Adrenal gland (tissue), 12 donors: Measurements from ENCODE around the gene SLAMF9. TPM values are rescaled to one million over a fixed set of nuclear protein-coding genes. Genes with fewer than 3 reads are reported as not detected.

ENCODE experiments used
- DNase-seq, 7 donors: peaks; one replicate each; pipeline ENCODE4 v3.0.0-alpha.2; 2019 to 2020
- H3K27ac ChIP-seq, 5 donors: fragments of 200-600 bp; sonication (generic) in 4 of 5; 1 replicate in 3 of 5; 2 replicates in 2 of 5; pipeline versions ENCODE4 v1.5.1 to v1.8.0; 2016 to 2020; ENCODE audit warnings: mild to moderate bottlenecking in 1 of 5
- H3K27me3 ChIP-seq: fragments of 200-600 bp; 2 replicates; pipeline ENCODE4 v1.8.0; 2021
- H3K36me3 ChIP-seq, 2 donors: fragments of 200-600 bp; replicated peaks in 1 of 2; 1 replicate in 1 of 2; 2 replicates in 1 of 2; pipeline versions ENCODE4 v1.5.1 to v1.8.0; 2018 to 2022
- H3K4me1 ChIP-seq, 2 donors: fragments of 200-600 bp; replicated peaks in 1 of 2; 1 replicate in 1 of 2; 2 replicates in 1 of 2; pipeline versions ENCODE4 v1.5.1 to v1.8.0; 2018 to 2021
- H3K4me3 ChIP-seq, 4 donors: fragments of 200-600 bp; sonication (generic) in 3 of 4; one replicate each; pipeline ENCODE4 v1.5.1; 2016 to 2018
- H3K9me3 ChIP-seq, 3 donors: fragments of 200-600 bp; sonication (generic) in 1 of 3; replicated peaks in 1 of 3; 1 replicate in 2 of 3; 2 replicates in 1 of 3; pipeline versions ENCODE4 v1.5.1 to v1.8.0; 2016 to 2021
- POLR2A ChIP-seq, 2 donors: fragments of 450-650 bp; IDR thresholded peaks; one replicate each; pipeline ENCODE4 v1.6.1; 2017; ENCODE audit warnings: antibody characterized with exemption in 2 of 2, mild to moderate bottlenecking in 2 of 2, moderate library complexity in 1 of 2
- WGBS, 4 donors: extraction: QIAGEN DNeasy Blood & Tissue Kit in 2 of 4; methylation state at CpG; one replicate each; pipeline versions ENCODE4 v1.1.5 to v1.1.7; 2013 to 2017; 5-methylcytosine and 5-hydroxymethylcytosine counted together
- intact Hi-C, 2 donors: fragments of 100-400 bp; cut with DNase I; formaldehyde crosslinking; loops; one replicate each; pipeline versions ENCODE4 v1.14.1 to v1.15.0; 2022 to 2023
- polyA plus RNA-seq, 3 donors: library from polyadenylated mRNA; stranded (reverse); fragments of 200-250 nt in 2 of 3; fragments of 350-450 nt in 1 of 3; fragmentation: Illumina TruSeq in 1 of 3; extraction: RNeasy Lipid Tissue Mini Kit (QIAGEN cat#74804) in 1 of 3; gene quantifications; one replicate each; pipeline ENCODE4 v1.2.3, GENCODE V29; 2013 to 2014
- total RNA-seq, 9 donors: library from RNA; depleted of rRNA in 4 of 9; stranded (reverse); fragments of >200 nt in 4 of 9; fragments of 120-200 nt in 1 of 9; fragmentation: NEBNext Ultra II Directional in 1 of 9; extraction: Animal tissue kit (Norgen Biotek cat#: 25700) in 1 of 9; gene quantifications; one replicate each; pipeline versions ENCODE4 v1.1.0 to v1.2.4, GENCODE V29; 2013 to 2023
- TF ChIP-seq, protein P1 (sequence below), 6 experiments: fragments of 450-650 bp in 4 of 6; fragments of 200-600 bp in 2 of 6; sonication (generic) in 1 of 6; IDR thresholded peaks; 1 replicate in 5 of 6; 2 replicates in 1 of 6; pipeline versions ENCODE4 v1.5.1 to v1.8.0; 2016 to 2021; ENCODE audit warnings: antibody characterized with exemption in 6 of 6, mild to moderate bottlenecking in 2 of 6, moderate library complexity in 1 of 6
- donor health status: healthy with polysubstance abuse.
- donor health status: Bipolar disorder and iron deficiency.
- donor health status: DM: yes; HTN: yes; CAD: no.
- donor health status: DM: no; HTN: no; CAD: no.
- donor health status: DM: no; HTN: no; CAD: no.
- donor health status: DM: yes; HTN: yes; CAD: no.

Gene SLAMF9
- total and polyA plus RNA-seq, 12 donors, result not detected

DNA sequence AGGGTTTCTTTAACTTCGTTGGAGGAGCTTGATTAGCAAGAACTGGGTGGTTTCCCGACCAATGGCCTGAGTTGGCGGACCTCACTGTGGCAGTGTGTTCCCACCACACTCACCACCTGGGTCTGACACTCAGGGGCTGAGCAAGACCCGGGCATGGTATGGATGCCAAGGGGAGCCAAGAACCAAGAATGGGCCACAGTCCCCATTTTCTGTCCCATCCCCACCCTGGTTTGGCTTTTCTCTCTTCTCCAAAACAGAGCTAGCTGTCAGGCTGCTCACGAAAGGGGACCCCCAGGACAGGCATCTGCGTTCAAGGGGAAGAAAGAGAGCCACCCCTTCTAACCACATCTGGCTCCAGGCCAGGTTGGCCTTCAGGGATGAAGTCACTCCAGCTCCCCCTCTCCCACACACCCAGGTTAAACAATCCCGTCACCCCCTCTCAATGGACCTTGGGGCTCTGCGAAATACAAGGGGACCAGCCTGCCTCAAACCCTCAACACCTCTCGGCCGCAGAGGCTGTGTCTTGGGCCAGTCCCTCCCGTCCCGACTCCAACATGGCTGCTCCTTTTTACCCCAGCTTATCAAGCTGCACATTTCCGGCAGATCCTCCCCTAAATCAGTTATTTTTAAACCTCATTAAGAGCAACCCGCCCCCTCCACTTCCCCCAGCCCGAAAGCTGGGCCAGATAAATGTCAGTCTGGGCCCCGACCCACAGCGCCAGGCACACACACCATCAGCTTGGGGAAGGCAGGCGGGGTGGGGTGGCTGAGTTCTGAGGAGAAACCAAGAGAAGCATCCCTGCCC lies 32.1 kb downstream of the SLAMF9 start:
- TF ChIP-seq, protein P1, sequence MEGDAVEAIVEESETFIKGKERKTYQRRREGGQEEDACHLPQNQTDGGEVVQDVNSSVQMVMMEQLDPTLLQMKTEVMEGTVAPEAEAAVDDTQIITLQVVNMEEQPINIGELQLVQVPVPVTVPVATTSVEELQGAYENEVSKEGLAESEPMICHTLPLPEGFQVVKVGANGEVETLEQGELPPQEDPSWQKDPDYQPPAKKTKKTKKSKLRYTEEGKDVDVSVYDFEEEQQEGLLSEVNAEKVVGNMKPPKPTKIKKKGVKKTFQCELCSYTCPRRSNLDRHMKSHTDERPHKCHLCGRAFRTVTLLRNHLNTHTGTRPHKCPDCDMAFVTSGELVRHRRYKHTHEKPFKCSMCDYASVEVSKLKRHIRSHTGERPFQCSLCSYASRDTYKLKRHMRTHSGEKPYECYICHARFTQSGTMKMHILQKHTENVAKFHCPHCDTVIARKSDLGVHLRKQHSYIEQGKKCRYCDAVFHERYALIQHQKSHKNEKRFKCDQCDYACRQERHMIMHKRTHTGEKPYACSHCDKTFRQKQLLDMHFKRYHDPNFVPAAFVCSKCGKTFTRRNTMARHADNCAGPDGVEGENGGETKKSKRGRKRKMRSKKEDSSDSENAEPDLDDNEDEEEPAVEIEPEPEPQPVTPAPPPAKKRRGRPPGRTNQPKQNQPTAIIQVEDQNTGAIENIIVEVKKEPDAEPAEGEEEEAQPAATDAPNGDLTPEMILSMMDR (IDR thresholded peaks at IDR 0.05), result no peak
- no peak for TF ChIP-seq POLR2A (IDR thresholded peaks at IDR 0.05)
- H3K4me3 ChIP-seq, result peak overlapping the region in 1 of 4 donors; percentile 64
- intact Hi-C loops, result no loop called here
- peaks cover 4 to 41% of the 10 kb centered on the region in 2 donors for H3K4me1 ChIP-seq
- WGBS, 4 donors, result 66 to 70% (median 67%) methylated on average over 15 to 18 of the region's 18 CpGs
- no peaks in the 10 kb centered on the region for H3K9me3 ChIP-seq
- peak overlapping the region in 2 of 5 donors; percentile 92 to 93 for H3K27ac ChIP-seq
- peaks cover 0 to 31% of the 10 kb centered on the region in 2 donors for H3K36me3 ChIP-seq
- DNase-seq, result peak in 1 of 7 donors; percentile 36
- H3K27me3 ChIP-seq, result no peaks in the 10 kb centered on the region

DNA sequence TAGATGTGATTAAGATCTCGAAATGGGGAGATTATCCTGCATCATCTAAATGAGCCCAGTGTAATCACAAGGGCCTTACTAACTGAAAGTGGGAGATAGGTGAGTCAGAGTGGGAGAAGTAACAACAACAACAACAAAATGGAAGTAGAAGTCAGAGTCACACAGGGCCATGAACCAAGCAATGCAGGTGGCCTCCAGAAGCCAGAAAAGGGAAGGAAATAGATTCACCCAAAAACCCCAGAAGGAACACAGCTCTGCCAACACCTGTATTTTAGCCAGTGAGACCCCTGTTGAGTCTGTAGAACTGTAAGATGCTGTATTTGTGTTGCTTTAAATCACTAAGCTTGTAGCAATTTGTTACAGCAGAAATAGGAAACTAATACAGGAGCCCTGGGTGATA lies 32.8 kb downstream of the SLAMF9 start:
- 65 to 87% (median 73%) methylated on average over 1 of the region's 1 CpG for WGBS, 4 donors
- Histone ChIP-seq H3K4me3 (no peak overlapping the region), H3K36me3 (peaks cover 0 to 31% of the 10 kb centered on the region in 2 donors), H3K9me3 (no peaks in the 10 kb centered on the region), H3K27ac (peak overlapping the region in 1 of 5 donors; percentile 92), H3K27me3 (no peaks in the 10 kb centered on the region), H3K4me1 (peaks cover 4 to 41% of the 10 kb centered on the region in 2 donors)
- TF ChIP-seq POLR2A (IDR thresholded peaks at IDR 0.05), result no peak
- TF ChIP-seq, protein P1 (IDR thresholded peaks at IDR 0.05), result no peak
- intact Hi-C loops, result no loop called here
- no peak for DNase-seq

DNA sequence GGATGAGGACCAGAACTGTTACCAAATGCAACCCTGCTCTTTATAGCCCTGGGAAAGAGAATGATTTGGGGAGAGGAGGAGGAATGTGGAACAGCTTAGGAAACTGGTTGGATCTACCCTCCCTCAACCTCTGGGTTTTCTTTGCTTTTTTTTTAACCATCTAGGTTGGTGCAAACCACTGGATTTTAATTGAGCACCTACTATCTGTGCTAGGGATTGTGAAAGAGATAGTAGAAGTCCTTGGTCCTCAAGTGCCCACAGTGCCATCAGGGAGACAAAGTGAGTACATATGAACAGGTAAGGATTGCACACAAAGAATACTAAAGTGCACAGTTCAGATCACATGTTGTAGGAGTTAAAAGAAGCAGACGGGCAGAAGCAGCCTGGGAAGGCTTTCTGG lies 33.4 kb downstream of the SLAMF9 start:
- Histone ChIP-seq H3K27me3 (no peaks in the 10 kb centered on the region), H3K4me3 (no peak overlapping the region), H3K4me1 (peaks cover 0 to 38% of the 10 kb centered on the region in 2 donors), H3K36me3 (peaks cover 0 to 31% of the 10 kb centered on the region in 2 donors), H3K9me3 (no peaks in the 10 kb centered on the region), H3K27ac (no peak overlapping the region)
- 76 to 93% (median 86%) methylated on average over 1 of the region's 1 CpG for WGBS, 4 donors
- TF ChIP-seq, protein P1 (IDR thresholded peaks at IDR 0.05), result no peak
- TF ChIP-seq POLR2A (IDR thresholded peaks at IDR 0.05), result no peak
- DNase-seq, result no peak
- intact Hi-C loops, result no loop called here

DNA sequence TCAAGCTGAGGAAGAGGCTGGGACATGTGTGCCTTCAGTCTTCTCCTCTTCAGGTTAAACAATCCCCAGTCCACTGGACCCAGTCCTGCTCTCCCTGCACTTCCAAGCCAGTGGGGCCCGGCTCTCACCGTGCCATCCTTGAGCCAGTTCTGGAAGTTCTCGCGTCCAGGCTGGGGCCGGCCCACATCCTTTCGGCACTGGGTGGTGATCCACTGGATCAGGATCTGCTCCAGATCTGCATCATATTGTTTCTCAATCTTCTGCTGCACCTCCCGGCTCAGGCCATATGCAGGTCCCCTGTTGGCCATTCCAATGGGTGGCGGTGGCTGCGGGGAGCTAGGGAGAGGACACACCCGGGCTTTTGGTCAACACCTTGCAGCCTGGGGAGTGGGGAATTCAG lies 33.8 kb downstream of the SLAMF9 start:
- Histone ChIP-seq H3K4me3 (no peak overlapping the region), H3K4me1 (peaks cover 0 to 37% of the 10 kb centered on the region in 2 donors), H3K9me3 (no peaks in the 10 kb centered on the region), H3K27ac (no peak overlapping the region), H3K36me3 (peaks cover 0 to 31% of the 10 kb centered on the region in 2 donors), H3K27me3 (no peaks in the 10 kb centered on the region)
- DNase-seq, result no peak
- TF ChIP-seq, protein P1 (IDR thresholded peaks at IDR 0.05), result no peak
- no peak for TF ChIP-seq POLR2A (IDR thresholded peaks at IDR 0.05)
- WGBS, 4 donors, result 91 to 95% (median 91%) methylated on average over 9 to 10 of the region's 10 CpGs
- intact Hi-C loops, result no loop called here
